ENCODE data around the gene ECT2L.
"Not testable (repeated sequence)": the region's sequence is repeated elsewhere in the genome, so short reads cannot be mapped to it uniquely, and the experiment has no call there.

Gene ECT2L

GRCh38 chr6:138864343-138864890 is 68.5 kb downstream of the ECT2L start:
- DNase-seq (ENCODE audit: low read depth), result no peak

DNA sequence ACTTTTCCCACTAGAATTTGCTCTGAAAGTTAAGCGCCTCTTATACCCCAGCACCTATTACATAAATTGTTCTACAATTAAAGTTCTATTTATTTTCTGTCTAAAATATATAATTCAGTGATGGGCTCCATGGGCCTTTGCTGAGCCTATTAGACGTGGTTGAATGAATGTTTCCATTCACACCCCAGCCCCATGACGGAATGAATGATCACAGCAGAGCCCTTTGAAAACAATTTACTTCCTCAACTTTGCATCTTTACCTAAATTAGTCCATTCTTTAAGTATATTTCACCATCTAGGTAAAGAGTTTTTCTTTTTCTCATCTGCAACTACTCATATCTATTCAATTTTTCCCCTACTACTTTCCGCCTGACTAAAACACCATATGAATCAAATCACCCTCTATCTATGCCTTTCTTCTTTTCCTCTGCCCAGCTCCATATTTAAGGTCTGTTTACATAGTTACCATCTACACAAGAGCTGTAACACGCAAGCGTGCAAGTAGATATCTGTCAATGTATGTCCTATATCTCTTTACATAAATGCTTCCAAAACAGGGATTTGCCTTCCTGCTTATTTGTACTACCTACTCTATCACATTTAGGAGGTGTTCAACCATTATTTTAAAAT is 69.7 kb downstream of the ECT2L start:
- no peak for DNase-seq (ENCODE audit: low read depth)

DNA sequence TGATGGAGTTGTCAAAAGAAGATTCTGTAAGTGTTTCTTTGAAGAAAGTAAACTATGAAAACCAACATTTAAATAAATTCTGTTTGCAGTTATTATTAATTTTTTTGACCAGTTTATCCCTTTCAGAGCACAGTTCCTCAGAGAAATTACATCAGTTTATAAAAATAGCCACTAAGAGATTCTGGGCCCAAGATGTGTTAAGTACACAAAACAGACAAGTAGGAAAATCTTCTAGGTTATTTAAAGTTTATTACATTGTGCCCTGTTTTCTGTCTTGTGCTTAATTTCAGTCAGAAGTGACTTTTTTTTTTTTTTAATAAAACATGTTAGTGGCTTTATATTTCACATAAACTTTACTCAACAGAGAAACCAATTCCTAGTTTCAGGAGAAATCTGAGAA is 72.3 kb downstream of the ECT2L start:
- no peak for DNase-seq (ENCODE audit: low read depth)

- DNase-seq (ENCODE audit: low read depth), result no peak
Measured at GRCh38 chr6:138869398-138869797, 73.5 kb downstream of the ECT2L start.

GRCh38 chr6:138873191-138873590 is 77.3 kb downstream of the ECT2L start:
- DNase-seq (ENCODE audit: low read depth), result no peak

- no peak for DNase-seq (ENCODE audit: low read depth)
Measured at GRCh38 chr6:138882369-138883017, 86.6 kb downstream of the ECT2L start.

DNA sequence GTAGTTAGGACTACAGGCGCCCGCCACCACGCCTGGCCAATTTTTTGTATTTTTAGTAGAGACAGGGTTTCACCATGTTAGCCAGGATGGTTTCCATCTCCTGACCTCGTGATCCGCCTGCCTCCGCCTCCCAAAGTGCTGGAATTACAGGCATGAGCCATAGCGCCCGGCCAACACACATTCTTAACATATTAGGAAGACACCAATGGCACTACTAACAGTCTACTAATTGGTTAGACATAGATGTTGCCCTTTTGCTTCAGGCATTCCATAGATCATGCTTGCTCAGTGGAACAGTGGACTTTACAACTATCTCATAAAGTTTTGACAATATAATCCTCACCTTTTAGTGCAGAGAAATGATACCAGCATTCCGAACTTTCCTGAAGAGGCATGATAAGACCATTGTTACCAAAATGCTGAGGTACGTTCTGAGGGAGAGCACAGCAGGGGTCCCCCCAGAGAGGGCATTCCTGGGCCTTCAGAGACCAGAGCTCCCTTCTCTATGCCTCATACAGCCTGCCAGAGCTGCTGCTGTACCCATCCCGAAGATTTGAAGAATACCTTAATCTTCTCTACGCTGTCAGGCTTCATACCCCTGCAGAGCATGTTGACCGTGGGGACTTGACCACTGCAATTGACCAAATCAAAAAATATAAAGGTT is 89.4 kb downstream of the ECT2L start:
- DNase-seq (ENCODE audit: low read depth), result no peak

- no peak for DNase-seq (ENCODE audit: low read depth)
Measured at GRCh38 chr6:138891255-138891986, 95.5 kb downstream of the ECT2L start.

DNA sequence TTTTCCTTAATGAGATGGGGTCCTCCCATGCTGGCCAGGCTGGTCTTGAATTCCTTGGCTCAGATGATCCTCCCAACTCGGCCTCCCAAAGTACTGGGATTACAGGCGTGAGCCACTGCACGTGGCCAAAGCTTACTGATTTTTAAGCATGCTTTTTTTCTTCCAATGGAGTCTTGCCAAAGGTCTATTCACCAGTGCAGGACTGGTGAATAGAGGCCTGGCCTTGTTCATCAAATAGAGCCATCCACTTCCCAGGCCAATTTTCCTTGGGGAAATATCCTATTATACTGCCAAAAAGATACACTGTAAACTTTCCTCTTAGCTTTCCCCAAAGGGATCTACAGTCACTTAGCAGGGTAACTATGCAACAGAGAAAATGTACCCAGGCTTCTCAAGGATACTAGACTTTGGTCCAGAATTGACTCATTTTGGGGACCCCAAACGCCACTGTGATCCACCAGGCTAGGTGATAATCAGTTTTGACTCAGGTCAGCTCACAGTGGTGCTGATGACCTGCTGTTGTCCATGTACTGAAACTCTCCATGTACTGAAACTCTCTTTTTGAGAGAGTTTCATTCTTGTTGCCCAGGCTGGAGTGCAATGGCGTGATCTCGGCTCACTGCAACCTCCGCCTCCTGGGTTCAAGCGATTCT is 100.3 kb downstream of the ECT2L start:
- DNase-seq (ENCODE audit: low read depth), result no peak

DNA sequence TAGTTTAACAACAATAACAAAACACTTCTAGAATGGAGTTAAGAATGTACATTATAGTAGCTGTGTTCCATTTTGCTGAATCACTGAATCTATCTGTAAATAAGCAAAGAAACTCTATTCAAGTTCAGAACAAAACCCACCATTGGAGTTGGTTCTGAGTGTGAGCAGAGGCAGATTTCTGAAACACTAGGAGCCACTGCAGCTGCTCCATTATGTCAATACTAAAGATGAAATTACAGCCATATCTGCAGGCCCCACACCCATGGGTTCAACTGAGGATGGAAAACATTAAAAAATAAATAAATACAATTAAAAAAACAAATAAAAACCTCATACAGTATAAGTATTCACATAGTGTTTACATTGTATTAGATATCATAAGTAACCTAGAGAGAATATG is 101.1 kb downstream of the ECT2L start:
- DNase-seq (ENCODE audit: low read depth), result no peak

DNA sequence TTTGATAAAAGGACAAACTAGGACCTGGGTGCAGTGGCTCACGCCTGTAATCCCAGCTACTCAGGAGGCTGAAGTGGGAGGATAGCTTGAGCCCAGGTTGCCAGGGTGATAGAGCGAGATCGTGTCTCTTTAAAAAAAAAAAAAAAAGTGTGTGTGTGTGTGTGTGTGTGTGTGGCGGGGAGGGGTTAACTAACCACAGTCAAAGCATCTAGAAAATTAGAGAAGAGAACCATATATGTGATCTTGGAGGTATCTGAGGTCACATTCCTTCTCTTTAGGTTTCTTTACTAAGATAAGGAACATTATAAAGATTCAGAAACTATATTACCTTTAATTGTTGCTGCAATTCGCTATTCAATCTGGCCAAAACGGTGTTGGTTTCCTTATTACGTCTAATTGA is 111.3 kb downstream of the ECT2L start:
- no peak for DNase-seq (ENCODE audit: low read depth)

GRCh38 chr6:138909511-138909910 is 113.6 kb downstream of the ECT2L start:
- DNase-seq (ENCODE audit: low read depth), result no peak

- no peak for DNase-seq (ENCODE audit: low read depth)
Measured at GRCh38 chr6:138909975-138910374, 114.1 kb downstream of the ECT2L start.

DNA sequence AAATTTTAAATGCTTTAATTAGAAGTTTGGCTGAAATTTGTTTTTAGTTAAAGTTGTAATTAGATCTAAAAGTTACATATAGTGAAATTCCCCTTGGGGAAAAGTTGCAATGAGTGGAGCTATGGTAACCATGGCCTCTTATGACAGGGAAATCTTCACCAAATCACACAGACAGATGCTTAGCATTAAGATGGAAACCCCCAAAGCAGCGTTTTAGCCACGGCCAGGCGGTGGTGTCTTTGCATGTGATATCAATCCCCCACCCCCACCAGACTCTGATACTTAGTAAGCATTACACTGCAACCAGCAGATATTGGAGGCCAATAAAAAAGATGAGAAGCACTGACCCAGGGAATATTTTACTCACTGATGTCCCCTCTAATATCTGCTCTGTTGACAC is 116.4 kb downstream of the ECT2L start:
- no peak for DNase-seq (ENCODE audit: low read depth)

GRCh38 chr6:138914701-138915100 is 118.8 kb downstream of the ECT2L start:
- no peak for DNase-seq (ENCODE audit: low read depth)

GRCh38 chr6:138920906-138921305 is 125.0 kb downstream of the ECT2L start:
- DNase-seq (ENCODE audit: low read depth), result no peak

DNA sequence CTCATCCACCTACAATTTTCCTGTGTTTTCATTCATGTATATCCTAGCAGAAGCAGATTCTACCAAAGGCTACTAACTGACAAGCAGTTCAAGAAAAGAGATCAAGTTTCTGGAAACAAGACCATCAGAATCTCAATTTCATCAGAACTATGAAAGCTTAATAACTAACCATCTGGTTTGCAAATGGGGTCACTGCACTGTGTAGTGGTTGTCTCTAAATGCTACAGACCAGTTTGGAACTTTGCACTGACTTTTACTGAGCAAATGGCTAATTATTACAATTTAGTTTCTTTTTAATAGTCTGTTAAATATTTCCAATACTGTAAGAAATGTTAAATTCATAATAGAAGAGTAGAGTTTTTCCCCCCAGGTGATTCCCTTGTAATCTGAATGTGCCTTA is 127.7 kb downstream of the ECT2L start:
- no peak for DNase-seq (ENCODE audit: low read depth)

GRCh38 chr6:138925806-138926205 is 129.9 kb downstream of the ECT2L start:
- no peak for DNase-seq (ENCODE audit: low read depth)

DNA sequence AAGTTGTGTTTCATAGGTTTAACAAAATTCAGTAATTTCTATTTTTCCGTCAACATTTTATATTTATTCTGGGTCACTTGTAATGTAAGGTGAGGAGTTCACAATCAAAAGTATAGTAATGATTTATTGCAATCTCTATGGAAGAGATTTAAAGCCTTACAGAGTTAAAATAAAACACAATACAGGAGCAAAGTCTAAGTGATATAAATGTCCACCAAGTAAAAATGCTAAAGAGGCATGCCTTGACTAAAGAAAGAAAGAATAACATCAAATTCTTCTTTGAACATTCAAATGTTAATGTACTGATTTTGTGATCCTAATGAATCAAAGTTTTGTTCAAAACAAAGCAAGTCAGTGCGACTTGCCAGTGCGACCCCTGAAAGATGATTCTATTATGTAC is 130.7 kb downstream of the ECT2L start:
- DNase-seq (ENCODE audit: low read depth), result no peak

- no peak for DNase-seq (ENCODE audit: low read depth)
Measured at GRCh38 chr6:138931660-138932059, 135.8 kb downstream of the ECT2L start.

DNA sequence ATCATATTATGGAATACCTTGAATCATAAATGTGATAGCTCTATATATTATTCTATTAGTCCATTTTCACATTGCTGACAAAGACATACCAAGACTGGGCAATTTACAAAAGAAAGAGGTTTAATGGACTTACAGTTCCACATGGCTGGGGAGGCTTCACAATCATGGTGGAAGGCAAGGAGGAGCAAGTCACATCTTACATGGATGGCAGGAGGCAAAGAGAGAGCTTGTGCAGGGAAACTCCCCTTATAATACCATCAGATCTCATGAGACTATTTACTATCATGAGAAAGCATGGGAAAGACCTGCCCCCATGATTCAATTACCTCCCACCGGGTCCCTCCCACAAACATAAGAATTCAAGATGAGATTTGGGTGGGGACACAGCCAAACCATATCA is 141.0 kb downstream of the ECT2L start:
- not testable (repeated sequence) for DNase-seq (ENCODE audit: low read depth)

GRCh38 chr6:138943089-138943625 is 147.3 kb downstream of the ECT2L start:
- no peak for DNase-seq (ENCODE audit: low read depth)
